OCI-LY7 (cell line): ENCODE measurements around the gene PCAT6. TPM values are rescaled to one million over a fixed set of nuclear protein-coding genes. Genes with fewer than 3 reads are reported as not detected.
A peak's percentile ranks its signal among the peaks of the same experiment; 100 is the strongest.

Experiments
- BruUV-seq: library from RNA; stranded (reverse); fragments of 400-500 nt; replicated peaks from 2 replicates; lab custom pipeline; 2021; lab: Mats Ljungman, UMichigan
- CTCF ChIA-PET: fragments of 300-600 bp; sonication (Branson Sonifier 250); formaldehyde crosslinking; loops from one replicate; lab custom pipeline; 2022; ENCODE audit warnings: antibody characterized with exemption; ENCODE audit not compliant: unreplicated experiment; lab: Charles Lee
- POLR2A ChIA-PET: fragments of 300-600 bp; sonication (Branson Sonifier 250); formaldehyde crosslinking; loops from one replicate; lab custom pipeline; 2022; ENCODE audit warnings: antibody characterized with exemption; lab: Charles Lee
- DNase-seq: peaks from one replicate; pipeline ENCODE4 v3.0.0-alpha.2; 2015; ENCODE audit warnings: low spot score
- H2AFZ ChIP-seq: fragments of 200-600 bp; sonication (generic), shearing (Covaris generic); 2 replicates; pipeline ENCODE4 v1.6.1; 2014; ENCODE audit warnings: mild to moderate bottlenecking, antibody characterized with exemption, low read length, moderate library complexity
- H3K27ac ChIP-seq: fragments of 200-600 bp; sonication (generic); 2 replicates; pipeline ENCODE4 v1.5.1; 2014; ENCODE audit warnings: mixed run types, low read depth, mild to moderate bottlenecking, moderate library complexity, low read length, inconsistent platforms; ENCODE audit not compliant: poor library complexity, severe bottlenecking
- H3K36me3 ChIP-seq: fragments of 200-600 bp; sonication (generic); 2 replicates; pipeline ENCODE4 v1.6.1; 2014; ENCODE audit warnings: mild to moderate bottlenecking, antibody characterized with exemption, low read length, moderate library complexity, mixed read lengths; ENCODE audit not compliant: insufficient read depth
- H3K4me1 ChIP-seq: fragments of 200-600 bp; sonication (generic); 2 replicates; pipeline ENCODE4 v1.5.1; 2014; ENCODE audit warnings: mild to moderate bottlenecking, low read length; ENCODE audit not compliant: insufficient read depth, poor library complexity, severe bottlenecking
- H3K4me2 ChIP-seq: fragments of 200-600 bp; sonication (generic); 2 replicates; pipeline ENCODE4 v1.6.1; 2014; ENCODE audit warnings: mild to moderate bottlenecking, low read length
- H3K4me3 ChIP-seq: fragments of 200-600 bp; sonication (generic); 2 replicates; pipeline ENCODE4 v1.5.1; 2014; ENCODE audit warnings: mild to moderate bottlenecking, low read depth, low read length; ENCODE audit not compliant: poor library complexity, severe bottlenecking
- H3K79me2 ChIP-seq: fragments of 200-600 bp; sonication (generic); 2 replicates; pipeline ENCODE4 v1.6.1; 2016; ENCODE audit warnings: low read depth, mild to moderate bottlenecking, low read length, moderate library complexity, mixed read lengths; ENCODE audit not compliant: insufficient read depth
- H3K9me2 ChIP-seq: fragments of 200-600 bp; sonication (generic); 2 replicates; pipeline ENCODE4 v1.6.1; 2016; ENCODE audit warnings: mild to moderate bottlenecking, low read length, mixed read lengths; ENCODE audit not compliant: insufficient read depth
- H3K9me3 ChIP-seq: fragments of 200-600 bp; sonication (generic); 2 replicates; pipeline ENCODE4 v1.6.1; 2014; ENCODE audit warnings: mild to moderate bottlenecking, mixed run types, low read length, mixed read lengths
- H4K20me1 ChIP-seq: fragments of 200-600 bp; sonication (generic); 2 replicates; pipeline ENCODE4 v1.6.1; 2014; ENCODE audit warnings: mild to moderate bottlenecking, antibody characterized with exemption, low read length, moderate library complexity, mixed read lengths; ENCODE audit not compliant: insufficient read depth
- CTCF ChIP-seq: fragments of 200-600 bp; sonication (generic); conservative IDR thresholded peaks from 2 replicates; pipeline ENCODE4 v1.5.1; 2014; ENCODE audit warnings: mild to moderate bottlenecking, antibody characterized with exemption, low read length, moderate library complexity, mixed read lengths
- EZH2phosphoT487 ChIP-seq: fragments of 200-600 bp; sonication (generic); IDR thresholded peaks from 2 replicates; pipeline ENCODE4 v1.6.1; 2018; ENCODE audit warnings: low read depth, borderline replicate concordance, mild to moderate bottlenecking, mixed run types, antibody characterized with exemption, low read length, moderate library complexity, mixed read lengths
- intact Hi-C: fragments of 100-400 bp; cut with micrococcal nuclease; formaldehyde crosslinking; loops from one replicate; pipeline ENCODE4 v1.10.0; 2022; ENCODE audit not compliant: unreplicated experiment
- total RNA-seq, 2 experiments: library from RNA; depleted of rRNA in 1 of 2; stranded (reverse); fragments of >200 nt in 1 of 2; shearing (Covaris generic) in 1 of 2; gene quantifications; 2 replicates each; pipeline ENCODE4 v1.2.3, GENCODE V29; 2014 to 2022

PCAT6 gene
- total RNA-seq, 2 experiments from 2014 or later, result not detected

GRCh38 chr1:202852163-202852904 lies 41.6 kb downstream of the PCAT6 start:
- H4K20me1 ChIP-seq, result no peaks in the 10 kb centered on the region

DNA sequence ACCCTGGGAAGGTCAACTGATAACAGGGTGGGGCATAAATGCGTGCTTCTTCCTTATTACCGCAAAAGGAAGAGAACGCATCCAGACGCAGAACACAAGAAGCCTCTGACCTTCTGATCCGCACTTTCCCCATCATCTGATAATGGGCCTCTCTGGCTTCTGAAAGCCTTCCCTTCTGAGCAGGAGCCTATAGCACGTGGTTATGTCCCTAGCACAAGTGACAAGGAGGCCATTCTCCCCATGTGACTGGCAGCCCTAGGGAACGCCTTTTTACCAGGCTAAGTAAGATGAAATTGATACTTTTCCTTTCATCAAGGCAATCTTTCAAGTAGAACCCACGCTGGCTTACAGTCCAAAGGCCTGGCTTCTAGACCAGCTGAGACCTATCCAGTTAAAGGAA lies 44.0 kb downstream of the PCAT6 start:
- no TSS peak for BruUV-seq
- H2AFZ ChIP-seq, result no peak overlapping the region
- peaks cover 13% of the 10 kb centered on the region for H3K4me1 ChIP-seq
- no peaks in the 10 kb centered on the region for H3K9me3 ChIP-seq
- no peak overlapping the region for H3K27ac ChIP-seq
- TF ChIP-seq CTCF (no peak), EZH2phosphoT487 (no peak)
- no peak overlapping the region for H3K4me2 ChIP-seq
- H4K20me1 ChIP-seq, result no peaks in the 10 kb centered on the region
- POLR2A ChIA-PET, result no interaction called here
- CTCF ChIA-PET, result no interaction called here
- no peak for DNase-seq
- H3K4me3 ChIP-seq, result no peak overlapping the region
- H3K36me3 ChIP-seq, result no peaks in the 10 kb centered on the region
- H3K79me2 ChIP-seq, result no peaks in the 10 kb centered on the region
- H3K9me2 ChIP-seq, result no peaks in the 10 kb centered on the region
- intact Hi-C loops, result no loop called here

More at GRCh38 chr1:202852163-202852904, 41.6 kb downstream of the PCAT6 start:
- POLR2A ChIA-PET, result interaction anchor here (0.7 kb wide), 1 partner anchor 132 kb away, joined by 6 read pairs; no protein-coding TSS in a partner anchor
- H3K36me3 ChIP-seq, result no peaks in the 10 kb centered on the region
- H3K4me1 ChIP-seq, result peaks cover 13% of the 10 kb centered on the region
- no peaks in the 10 kb centered on the region for H3K79me2 ChIP-seq
- no TSS peak for BruUV-seq
- no peak overlapping the region for H3K4me3 ChIP-seq
- H3K9me2 ChIP-seq, result no peaks in the 10 kb centered on the region
- peak; percentile 47 for DNase-seq
- H3K27ac ChIP-seq, result no peak overlapping the region
- H3K9me3 ChIP-seq, result no peaks in the 10 kb centered on the region
- TF ChIP-seq EZH2phosphoT487 (no peak), CTCF (peak; percentile 76)
- intact Hi-C loops, result no loop called here
- CTCF ChIA-PET, result interaction anchor here (0.5 kb wide), 1 partner anchor 22 kb away, joined by 3 read pairs; no protein-coding TSS in a partner anchor
- no peak overlapping the region for H3K4me2 ChIP-seq
- peak overlapping the region; percentile 65 for H2AFZ ChIP-seq

- TF ChIP-seq EZH2phosphoT487, result no peak
- no peak for TF ChIP-seq CTCF
- ChIA-PET POLR2A (no interaction called here), CTCF (no interaction called here)
- Histone ChIP-seq H3K36me3 (no peaks in the 10 kb centered on the region), H3K9me2 (no peaks in the 10 kb centered on the region), H4K20me1 (no peaks in the 10 kb centered on the region), H3K9me3 (no peaks in the 10 kb centered on the region), H3K4me3 (no peak overlapping the region), H3K4me2 (no peak overlapping the region), H2AFZ (no peak overlapping the region), H3K79me2 (no peaks in the 10 kb centered on the region), H3K27ac (no peak overlapping the region), H3K4me1 (peaks cover 4% of the 10 kb centered on the region)
- no TSS peak for BruUV-seq
- intact Hi-C loops, result no loop called here
- DNase-seq, result no peak
These were observed 45.3 kb downstream of the PCAT6 start for GRCh38 chr1:202856014-202856413.
